Measurements from ENCODE around the gene SGCB.
A peak's percentile ranks its signal among the peaks of the same experiment; 100 is the strongest.
"Not testable (repeated sequence)": the region's sequence is repeated elsewhere in the genome, so short reads cannot be mapped to it uniquely, and the experiment has no call there.

The SGCB gene, protein sequence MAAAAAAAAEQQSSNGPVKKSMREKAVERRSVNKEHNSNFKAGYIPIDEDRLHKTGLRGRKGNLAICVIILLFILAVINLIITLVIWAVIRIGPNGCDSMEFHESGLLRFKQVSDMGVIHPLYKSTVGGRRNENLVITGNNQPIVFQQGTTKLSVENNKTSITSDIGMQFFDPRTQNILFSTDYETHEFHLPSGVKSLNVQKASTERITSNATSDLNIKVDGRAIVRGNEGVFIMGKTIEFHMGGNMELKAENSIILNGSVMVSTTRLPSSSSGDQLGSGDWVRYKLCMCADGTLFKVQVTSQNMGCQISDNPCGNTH

DNA sequence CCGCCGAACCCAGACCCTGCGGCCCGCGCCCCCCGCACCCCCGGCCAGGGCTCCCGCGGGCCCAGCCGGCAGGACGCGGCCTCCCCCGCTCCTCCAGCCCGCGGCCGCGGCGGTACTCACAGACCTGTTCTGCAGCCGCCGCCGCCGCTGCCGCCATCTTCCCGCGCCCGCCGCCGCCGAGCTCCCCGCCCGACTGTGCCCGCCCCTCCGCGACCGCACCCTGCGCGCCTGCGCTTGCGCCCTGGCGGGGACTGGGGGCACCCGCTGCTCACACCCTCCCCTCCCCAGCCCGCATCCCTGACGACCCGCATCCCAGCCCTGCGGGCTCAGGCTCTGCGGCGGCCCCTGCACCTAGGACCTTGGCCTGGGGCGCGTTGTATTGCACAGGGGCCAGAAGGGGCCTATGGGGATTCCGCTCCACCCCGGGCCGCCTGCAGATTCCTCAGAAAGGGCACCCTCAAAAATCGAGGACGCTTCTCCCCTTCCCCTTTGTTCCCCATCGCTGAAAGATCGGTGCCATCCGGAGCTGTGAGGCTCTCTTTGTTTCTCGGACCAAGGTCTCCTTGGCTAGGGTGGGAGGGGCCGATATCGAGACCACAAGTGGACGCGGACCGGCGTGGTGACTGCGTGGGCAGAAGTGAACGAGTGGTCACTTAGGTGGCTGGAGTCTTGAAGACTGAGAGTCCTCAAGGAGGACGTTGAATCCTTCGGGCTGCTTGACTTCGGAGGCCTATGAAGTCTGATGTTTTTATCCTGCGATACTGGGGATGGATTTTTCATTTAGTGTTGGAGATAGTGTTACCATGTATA is at the start of gene SGCB:
Gene SGCB (minus strand): TSS at position 197 of the 810 bp plus-strand sequence. CDS start 40 bp downstream, at position 157.
- H3K4me3 ChIP-seq: peak within 1 kb of the TSS; percentile 50 to 95 (median 71)
- peak within 1 kb of the TSS; percentile 22 to 88 (median 77) for H3K27ac ChIP-seq

DNA sequence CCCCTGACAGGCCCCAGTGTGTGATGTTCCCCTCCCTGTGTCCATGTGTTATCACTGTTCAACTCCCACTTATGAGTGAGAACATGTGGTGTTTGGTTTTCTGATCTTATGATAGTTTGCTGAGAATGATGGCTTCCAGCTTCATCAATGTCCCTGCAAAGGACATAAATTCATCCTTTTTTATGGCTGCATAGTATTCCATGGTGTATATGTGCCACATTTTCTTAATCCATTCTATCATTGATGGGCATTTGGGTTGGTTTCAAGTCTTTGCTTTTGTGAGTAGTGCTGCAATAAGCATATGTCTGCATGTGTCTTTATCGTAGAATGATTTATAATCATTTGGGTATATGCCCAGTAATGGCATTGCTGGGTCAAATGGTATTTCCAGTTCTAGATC is 48.3 kb upstream of the SGCB start:
- H3K4me3 ChIP-seq, H3K27ac ChIP-seq: not testable (repeated sequence)

DNA sequence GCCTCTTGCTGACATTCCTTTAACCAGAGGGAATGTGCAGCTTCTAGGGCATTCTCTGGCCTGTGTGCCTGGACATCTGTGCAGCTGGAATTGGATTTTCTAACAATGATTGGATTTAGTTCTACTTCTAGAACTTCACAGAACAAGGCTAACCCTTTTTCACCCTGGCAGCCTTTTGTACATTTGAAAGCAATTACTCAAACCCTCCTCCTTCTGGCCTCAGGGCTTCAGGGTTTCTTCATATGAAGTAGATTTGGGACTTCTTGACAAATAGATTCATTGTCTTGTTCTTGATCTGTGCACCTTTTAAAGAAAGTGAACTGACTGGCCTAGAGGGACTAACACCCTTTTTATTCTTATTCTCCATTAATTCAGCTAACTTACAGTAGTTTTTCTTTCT is 43.1 kb upstream of the SGCB start:
- H3K27ac ChIP-seq: no peak overlapping the region
- no peak overlapping the region for H3K4me3 ChIP-seq

DNA sequence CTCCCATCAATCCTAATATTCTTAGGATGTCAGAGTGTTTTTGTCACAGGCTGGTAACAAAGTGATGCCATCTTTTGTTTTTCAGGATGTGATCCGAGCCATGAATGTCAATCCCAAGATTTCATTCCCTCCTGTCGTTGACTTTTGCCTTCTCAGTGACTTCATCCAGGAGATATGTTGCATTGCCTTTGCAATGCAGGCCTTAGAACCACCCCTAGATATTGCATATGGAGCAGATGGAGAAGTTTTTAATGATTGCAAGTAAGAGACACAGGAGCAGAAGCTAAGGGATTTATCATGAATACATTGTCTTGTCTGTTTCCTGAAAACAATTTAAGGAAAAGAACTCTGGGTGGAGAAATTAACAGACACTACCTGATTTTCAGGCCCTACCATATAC is 41.6 kb upstream of the SGCB start:
- H3K4me3 ChIP-seq: no peak overlapping the region
- H3K27ac ChIP-seq: no peak overlapping the region

DNA sequence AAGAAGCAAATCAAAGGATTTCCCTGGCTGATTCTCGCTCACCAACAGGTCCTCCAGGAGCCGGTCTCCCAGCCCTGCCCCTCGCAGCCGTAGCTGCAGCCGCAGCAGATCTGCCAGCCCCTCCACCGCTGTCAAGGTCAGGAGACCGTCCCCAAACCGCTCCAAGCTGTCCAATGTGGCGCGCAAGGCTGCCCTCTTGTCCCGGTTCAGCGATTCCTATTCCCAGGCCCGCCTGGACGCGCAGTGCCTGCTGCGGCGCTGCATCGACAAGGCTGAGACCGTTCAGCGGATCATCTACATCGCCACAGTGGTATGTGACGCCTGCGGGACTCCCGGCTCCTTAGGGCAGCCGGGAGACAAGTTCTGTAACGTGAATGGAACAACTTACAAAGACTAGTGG is 38.6 kb upstream of the SGCB start:
- Histone ChIP-seq H3K4me3 (no peak overlapping the region), H3K27ac (no peak overlapping the region)

DNA sequence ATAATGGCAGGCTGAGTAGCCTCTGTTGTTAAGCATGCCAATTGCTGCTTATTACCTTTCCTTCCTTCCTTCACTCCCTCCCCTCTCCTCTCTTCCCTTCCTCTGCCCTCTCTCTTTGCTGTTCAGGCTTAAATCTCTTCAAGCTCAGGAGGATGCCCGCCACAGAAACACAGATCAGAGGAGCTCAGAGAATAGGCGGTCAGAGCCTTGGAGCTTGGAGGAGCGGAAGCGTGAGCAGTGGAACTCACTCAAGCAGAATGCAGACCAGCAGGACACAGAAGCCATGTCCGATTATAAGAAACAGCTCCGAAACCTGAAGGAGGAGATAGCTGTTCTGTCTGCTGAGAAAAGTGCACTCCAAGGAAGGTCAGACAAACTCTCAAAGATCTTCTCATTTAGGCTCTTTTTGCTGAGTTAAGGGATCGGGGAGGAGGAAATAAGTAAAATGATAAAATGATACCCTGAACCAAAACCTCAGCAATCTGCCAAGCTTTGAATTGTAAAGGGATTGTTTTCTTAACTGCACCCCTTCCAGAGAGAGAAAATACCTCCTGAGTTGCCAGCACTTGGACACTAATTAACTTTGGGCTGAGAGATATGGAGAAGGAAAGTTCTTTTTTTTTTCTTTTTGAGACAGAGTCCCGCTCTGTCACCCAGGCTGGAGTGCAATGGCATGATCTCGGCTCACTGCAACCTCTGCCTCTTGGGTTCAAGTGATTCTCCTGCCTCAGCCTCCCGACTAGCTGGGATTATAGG is 33.9 kb upstream of the SGCB start:
- no peak overlapping the region for H3K27ac ChIP-seq

DNA sequence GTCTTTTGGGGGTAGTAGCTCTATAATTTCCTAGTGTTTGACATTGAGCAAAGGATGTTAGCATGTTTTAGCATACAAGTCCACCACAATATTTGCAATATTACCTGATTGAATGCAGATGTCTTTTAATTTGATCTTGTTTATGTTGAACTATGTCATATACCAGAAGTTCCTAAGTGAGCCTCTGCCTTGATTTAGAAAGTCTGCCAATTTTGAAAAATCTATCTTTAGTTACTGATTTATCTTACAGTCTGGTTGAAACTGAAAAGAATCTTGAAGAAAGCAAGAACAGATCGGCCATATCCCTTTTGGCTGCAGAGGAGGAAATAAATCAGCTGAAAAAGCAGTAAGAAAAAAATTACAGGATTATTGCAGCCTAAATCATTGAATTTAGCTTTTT is 31.5 kb upstream of the SGCB start:
- Histone ChIP-seq H3K27ac (no peak overlapping the region), H3K4me3 (no peak overlapping the region)

More for the DNA sequence above, 33.9 kb upstream of the SGCB start:
- no peak overlapping the region for H3K4me3 ChIP-seq

DNA sequence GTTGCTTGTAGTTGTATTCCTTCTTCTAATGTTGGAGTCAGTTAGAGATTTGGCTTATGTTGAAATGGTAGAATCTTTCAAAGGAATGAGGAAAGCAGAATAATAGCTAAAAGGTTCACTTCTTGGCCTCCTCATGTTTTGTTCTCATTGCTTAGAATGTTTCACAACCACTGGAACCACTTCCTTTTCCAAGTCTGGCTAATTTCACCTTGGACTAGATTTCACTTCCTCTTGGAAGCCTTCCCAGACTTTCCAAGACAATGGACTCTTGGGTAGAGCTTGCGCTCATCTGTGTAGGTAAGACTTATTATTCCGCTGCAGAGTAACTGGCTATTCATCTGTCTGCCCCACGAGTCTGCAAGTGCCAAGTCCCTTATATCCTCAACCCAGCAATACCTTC is 21.3 kb upstream of the SGCB start:
- Histone ChIP-seq H3K27ac (peak overlapping the region in 1 of 21 experiments; percentile 26), H3K4me3 (no peak overlapping the region)

DNA sequence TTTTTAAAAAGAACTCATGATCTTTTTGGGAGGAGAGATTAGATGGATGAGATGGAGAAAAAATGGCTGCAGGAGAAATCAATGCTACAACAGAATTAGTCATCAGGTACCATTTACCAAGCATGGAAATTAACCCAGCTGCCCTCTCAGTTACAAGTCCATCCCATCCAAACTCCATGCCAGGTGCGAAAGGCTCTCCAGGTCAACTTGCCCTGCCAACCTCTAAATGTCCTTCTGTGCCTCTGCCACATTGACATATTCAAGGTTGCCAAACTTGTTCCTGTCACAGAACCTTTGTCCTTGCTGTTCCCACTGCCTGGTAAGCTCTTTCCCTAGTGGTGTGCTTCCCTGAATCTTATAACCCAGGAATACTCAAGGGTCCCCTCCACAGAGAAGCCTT is 20.2 kb upstream of the SGCB start:
- Histone ChIP-seq H3K27ac (no peak overlapping the region), H3K4me3 (no peak overlapping the region)

DNA sequence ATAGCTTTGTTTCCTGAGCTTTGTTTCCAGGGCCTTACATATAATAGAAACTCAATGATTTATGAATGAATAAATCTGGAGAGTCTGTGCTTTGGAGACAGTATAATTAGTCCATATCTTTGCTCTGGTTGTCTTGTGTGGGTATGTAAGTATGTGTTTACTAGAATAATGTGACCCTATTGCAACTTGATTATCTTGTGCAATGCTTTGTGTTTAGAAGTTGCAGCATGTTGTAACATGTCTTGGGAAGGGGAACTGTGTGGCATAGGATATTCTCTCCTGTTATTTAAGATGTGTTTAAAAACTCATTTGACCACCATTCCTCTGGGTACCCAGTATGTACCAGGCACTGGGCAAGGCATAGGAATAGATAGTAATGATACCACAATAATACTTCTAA is 19.1 kb upstream of the SGCB start:
- Histone ChIP-seq H3K27ac (no peak overlapping the region), H3K4me3 (no peak overlapping the region)

DNA sequence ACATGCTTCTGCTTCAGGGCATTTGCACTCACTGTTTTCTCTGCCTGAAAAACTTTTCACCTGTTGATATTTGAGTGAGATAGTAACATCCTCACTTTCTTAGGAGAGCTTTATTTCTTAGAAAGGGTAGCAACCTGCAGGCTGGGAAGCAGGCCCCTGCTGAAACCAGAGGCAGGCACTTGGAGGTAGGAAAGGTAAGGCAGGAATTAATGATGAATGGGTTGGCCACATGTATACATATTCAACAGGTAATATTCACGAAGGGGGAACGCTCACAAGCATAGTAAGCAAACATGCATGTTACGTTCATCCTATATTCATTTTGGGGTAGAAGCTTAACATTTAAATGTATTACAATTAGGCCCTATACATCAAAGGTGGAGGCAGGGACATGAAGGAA is 16.2 kb upstream of the SGCB start:
- Histone ChIP-seq H3K4me3 (no peak overlapping the region), H3K27ac (no peak overlapping the region)

DNA sequence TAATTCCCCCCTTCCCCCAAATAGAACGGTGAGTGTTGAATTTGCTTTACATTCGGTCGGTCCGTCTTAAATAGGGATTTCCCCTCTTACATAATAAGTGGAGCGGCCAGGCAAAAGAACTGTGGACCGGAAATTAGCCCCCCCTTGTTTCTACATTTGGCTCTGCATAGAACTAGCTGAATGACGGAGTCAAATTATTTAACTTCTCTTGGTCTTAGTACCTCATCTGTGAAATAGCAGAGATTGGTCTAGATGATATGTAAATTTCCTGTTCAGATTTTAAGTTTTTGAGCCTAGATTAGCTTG is 14.3 kb upstream of the SGCB start:
- peak overlapping the region in 2 of 21 experiments; percentile 88 for H3K27ac ChIP-seq
- H3K4me3 ChIP-seq: peak overlapping the region in 6 of 7 experiments; percentile 43 to 73 (median 53)

DNA sequence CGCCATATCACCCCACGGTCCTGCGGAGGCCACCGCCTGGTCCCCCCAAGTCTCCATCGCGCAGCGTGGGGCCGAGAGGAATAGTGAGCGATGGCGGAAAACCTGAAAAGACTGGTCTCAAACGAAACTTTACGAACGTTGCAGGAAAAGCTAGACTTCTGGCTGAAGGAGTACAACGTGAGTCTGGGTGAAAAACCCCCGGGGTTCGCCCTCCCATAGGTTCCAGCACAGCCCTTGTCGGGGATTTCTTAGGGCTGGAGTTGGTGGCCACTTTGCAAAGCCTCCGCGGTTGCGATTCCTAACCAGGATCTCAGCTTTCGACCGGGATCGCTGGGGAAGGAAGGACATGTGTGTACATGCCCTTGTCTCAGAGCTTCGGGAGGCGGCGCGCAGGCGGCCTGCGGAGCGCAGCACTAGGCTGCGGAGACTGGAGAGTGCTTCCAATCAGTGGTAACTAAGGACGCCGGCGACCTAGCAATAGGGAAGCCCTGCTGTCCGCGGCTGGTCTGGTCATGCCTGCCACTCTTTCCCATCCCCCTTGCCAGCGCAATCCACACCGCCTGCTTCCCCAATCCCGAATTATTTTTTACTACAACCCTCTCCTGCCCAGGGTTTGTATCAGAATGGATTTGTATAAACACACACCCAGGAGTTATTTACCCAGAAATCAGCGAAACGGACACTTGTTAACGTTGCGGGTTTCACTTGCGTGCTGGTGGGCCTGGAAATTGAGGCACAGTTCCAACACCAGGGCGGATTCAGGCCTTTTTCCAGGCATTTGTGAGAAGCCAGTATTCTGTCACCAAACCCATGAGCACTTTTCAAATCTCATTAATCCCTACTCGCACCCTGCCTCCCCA is 13.7 kb upstream of the SGCB start:
- H3K27ac ChIP-seq: peak overlapping the region; percentile 16 to 89 (median 79)
- H3K4me3 ChIP-seq: peak overlapping the region; percentile 43 to 73 (median 49)

DNA sequence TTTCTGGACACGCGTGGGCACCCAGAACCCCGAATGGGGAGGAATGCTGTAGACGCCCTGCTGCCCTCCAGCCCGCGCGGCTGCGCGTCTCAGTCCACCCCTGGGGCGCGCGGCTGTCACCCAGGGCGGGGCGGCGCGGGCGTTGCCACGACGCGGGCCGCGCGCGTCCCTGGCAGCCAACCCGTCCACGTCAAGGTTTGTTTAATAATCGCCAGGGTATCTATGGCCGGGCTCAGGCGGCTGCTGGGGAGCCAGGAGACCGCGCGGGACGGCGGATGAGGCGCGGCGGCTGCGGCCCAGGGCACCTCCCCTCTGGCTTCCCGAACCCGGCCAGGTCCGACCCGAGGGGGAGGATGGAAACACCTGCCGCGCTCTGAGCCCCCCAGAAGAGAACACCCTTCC is 13.1 kb upstream of the SGCB start, which contains the start of gene SPATA18:
Gene SPATA18 (plus strand): TSS at position 92 of the 402 bp plus-strand sequence. CDS start 401 bp downstream, outside the sequence.
- Histone ChIP-seq H3K27ac (peak within 1 kb of the TSS; percentile 16 to 89 (median 79)), H3K4me3 (peak within 1 kb of the TSS; percentile 43 to 73 (median 49))

DNA sequence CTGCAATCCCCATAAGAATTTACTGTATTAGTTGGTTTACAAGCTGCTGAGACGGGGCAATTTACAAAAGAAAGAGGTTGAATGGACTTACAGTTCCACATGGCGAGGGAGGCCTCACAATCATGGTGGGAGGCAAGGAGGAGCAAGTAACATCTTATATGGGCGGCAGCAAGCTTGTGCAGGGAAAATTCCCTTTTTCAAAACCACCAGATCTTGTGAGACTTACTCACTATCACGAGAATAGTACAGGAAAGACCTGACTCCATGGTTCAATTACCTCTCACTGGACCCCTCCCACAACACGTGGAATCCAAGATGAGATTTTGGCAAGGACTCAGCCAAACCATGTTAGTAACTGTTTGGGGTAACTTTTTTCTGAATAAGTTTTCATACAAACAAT is 11.2 kb upstream of the SGCB start:
- Histone ChIP-seq H3K4me3 (no peak overlapping the region), H3K27ac (no peak overlapping the region)

DNA sequence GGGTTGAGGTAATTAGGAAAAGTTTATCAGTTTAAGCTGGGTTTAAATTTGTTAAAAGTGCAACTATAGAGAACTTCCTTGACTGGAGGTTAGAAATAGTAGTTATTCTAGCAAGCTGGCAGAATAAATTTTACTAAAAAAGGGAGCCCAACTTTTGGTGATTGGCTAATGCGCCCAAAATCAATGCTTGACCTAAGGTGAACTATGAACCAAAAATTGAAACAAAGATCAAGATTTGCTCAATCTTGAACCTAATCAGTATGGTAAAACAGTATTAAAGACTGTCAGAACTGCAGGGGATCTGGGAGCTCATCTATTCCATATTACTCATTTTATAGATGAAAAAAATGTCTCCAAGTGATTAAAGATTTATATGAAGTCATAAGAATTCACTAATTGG is 6.9 kb upstream of the SGCB start:
- Histone ChIP-seq H3K4me3 (no peak overlapping the region), H3K27ac (no peak overlapping the region)

DNA sequence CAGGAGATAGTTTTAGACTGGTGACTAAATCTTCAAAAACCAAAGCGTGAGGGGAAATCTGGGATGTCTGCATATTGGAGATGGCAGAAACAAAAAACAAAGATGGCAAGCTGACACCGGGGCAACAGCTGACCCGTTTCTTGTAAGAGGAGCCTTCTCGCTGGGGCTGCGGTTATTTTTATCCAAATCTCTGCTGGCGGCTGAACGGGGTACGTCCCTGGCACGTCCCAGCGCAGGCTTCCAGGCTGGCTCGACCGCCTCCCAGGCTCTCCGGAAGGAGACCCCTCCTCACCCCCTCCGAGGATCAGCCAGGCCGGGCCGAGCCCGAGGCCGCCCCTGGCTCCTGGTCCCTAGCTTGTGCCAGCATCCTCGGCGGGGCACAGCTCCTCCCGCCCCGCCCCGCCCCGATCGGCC is 403 bp downstream of the SGCB start:
- Histone ChIP-seq H3K27ac (peak overlapping the region; percentile 22 to 88 (median 77)), H3K4me3 (peak overlapping the region; percentile 50 to 95 (median 71))

DNA sequence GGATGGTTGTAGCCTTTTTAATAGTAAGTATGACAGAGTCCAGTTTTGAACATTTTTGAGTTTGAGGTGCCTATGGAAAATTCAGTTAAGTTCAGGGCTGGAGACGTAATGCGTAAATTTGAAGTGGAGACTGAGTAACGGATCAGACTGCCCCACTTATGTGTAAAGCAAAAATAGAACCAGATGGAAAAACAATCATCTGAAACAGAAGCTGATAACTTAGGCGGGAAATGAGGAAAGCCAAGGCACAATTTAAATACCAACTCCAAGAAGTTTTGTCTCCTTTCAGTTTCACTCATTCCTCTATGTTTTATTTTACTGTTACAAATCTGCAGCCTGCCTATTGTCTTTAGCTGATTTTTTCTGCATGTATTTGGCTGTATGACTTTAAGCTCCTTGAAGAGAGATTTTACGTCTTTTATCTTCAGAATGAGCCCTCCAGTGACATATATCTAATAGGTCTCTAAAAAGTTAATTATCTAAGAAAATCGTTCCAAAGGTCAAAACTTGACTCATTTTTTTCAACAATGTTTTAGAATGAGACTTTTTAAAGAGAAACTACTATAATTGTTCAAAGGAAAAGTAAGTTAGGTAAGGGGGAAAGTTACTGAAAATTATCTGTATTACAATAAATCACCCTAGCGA is 1.1 kb downstream of the SGCB start:
- H3K4me3 ChIP-seq: peak overlapping the region in 6 of 7 experiments; percentile 50 to 95 (median 68)
- H3K27ac ChIP-seq: peak overlapping the region in 5 of 21 experiments; percentile 53 to 86 (median 78)

DNA sequence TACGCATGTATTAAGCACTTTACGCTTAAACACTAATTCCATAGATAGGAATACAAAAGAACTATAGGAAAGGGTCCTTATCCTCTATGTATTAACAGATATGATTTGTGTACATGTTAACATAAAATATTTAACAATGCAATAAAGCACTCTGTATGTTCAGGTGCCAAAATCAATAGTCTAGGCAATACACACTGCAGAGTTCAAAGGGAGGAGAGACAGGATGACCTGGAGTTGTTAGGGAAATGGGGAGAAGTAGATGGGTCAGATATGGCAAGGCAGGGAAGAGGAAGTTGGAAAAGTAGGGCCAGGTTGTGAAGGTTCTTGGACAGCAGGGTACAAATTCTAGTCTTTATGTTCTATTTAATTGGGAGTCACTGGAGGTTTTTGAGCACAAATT is 2.9 kb downstream of the SGCB start:
- Histone ChIP-seq H3K4me3 (no peak overlapping the region), H3K27ac (no peak overlapping the region)

Measured in skin epidermis (tissue), 12 donors.